Prostate gland (tissue), 2 donors: ENCODE data around the gene CFAP97D1.

Experiments
- POLR2AphosphoS5 ChIP-seq: sonication (generic); formaldehyde crosslinking; IDR thresholded peaks from one replicate; pipeline ENCODE4 v1.6.1; 2017; ENCODE audit warnings: antibody characterized with exemption
- TF ChIP-seq, protein P1 (sequence below), 4 experiments: fragments of 200-600 bp in 2 of 4; fragments of 450-650 bp in 2 of 4; sonication (generic) in 2 of 4; IDR thresholded peaks; 1 replicate in 3 of 4; 2 replicates in 1 of 4; pipeline ENCODE4 v1.5.1; 2016 to 2019; ENCODE audit warnings: antibody characterized with exemption in 4 of 4, mild to moderate bottlenecking in 2 of 4, moderate library complexity in 2 of 4

DNA sequence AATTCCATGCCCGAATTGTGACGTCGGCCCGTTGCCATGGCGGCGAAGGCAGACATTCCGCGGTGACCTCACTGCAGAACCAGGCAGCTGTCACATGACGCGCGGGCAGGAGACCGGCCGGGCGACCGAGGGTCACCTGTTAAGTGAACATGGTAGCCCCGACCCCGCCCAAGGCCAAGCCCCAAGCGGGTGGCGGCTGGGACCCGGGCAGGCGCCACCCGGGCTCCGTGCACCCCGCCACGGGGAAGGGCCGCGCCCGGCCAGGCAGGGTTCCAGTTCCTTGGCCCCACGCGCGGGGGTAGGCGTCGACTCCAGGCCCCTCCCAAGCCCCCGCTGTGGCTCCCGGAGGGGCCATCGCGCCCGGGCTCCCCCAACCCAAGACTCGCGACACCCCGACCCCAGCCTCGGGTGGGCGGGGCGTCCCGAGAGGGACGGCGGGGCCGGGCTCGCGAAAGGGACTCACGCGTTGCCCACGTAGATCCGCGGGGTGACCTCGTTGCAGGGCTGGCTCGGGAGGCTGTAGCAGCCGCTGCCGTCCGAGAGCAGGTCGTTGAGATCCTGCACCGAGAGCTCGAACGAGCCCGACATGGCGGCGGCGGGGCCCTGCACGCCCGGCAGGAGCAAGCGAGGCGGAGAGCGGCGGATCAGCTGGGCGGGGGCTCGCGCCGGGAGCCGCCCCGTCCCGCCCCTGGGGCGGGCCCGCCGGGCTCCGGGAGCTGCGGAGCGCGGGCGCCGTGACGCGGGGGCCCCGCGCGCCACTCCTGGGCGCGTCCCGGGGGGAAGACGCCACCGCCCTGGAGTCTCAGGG, 1.7 kb upstream of the CFAP97D1 start, which contains the start of gene DUSP3:
- TF ChIP-seq, protein P1, sequence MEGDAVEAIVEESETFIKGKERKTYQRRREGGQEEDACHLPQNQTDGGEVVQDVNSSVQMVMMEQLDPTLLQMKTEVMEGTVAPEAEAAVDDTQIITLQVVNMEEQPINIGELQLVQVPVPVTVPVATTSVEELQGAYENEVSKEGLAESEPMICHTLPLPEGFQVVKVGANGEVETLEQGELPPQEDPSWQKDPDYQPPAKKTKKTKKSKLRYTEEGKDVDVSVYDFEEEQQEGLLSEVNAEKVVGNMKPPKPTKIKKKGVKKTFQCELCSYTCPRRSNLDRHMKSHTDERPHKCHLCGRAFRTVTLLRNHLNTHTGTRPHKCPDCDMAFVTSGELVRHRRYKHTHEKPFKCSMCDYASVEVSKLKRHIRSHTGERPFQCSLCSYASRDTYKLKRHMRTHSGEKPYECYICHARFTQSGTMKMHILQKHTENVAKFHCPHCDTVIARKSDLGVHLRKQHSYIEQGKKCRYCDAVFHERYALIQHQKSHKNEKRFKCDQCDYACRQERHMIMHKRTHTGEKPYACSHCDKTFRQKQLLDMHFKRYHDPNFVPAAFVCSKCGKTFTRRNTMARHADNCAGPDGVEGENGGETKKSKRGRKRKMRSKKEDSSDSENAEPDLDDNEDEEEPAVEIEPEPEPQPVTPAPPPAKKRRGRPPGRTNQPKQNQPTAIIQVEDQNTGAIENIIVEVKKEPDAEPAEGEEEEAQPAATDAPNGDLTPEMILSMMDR (IDR thresholded peaks at IDR 0.05) = peak in 1 of 4 experiments; percentile 10
- TF ChIP-seq POLR2AphosphoS5 = peak; percentile 91
